Effector memory CD4-positive, alpha-beta T cell (primary cell): Measurements from ENCODE around the gene KCNQ2.

Source experiments
- DNase-seq, 3 donors: peaks; one replicate each; pipeline ENCODE4 v3.0.0-alpha.2; 2020
- H3K27ac ChIP-seq: 2 replicates; pipeline ENCODE4 v1.7.0; 2013; ENCODE audit warnings: mild to moderate bottlenecking, low read length, moderate library complexity; ENCODE audit not compliant: insufficient read depth, poor library complexity, severe bottlenecking
- H3K27me3 ChIP-seq: replicated peaks from 2 replicates; pipeline ENCODE4 v1.7.0; 2013; ENCODE audit warnings: mild to moderate bottlenecking, low read length; ENCODE audit not compliant: insufficient read depth, control insufficient read depth, poor library complexity, severe bottlenecking
- H3K36me3 ChIP-seq: 2 replicates; pipeline ENCODE4 v1.7.0; 2013; ENCODE audit warnings: mild to moderate bottlenecking, low read length, moderate library complexity; ENCODE audit not compliant: control insufficient read depth, insufficient read depth
- H3K4me1 ChIP-seq: 2 replicates; pipeline ENCODE4 v1.7.0; 2013; ENCODE audit warnings: low read length, mild to moderate bottlenecking; ENCODE audit not compliant: control insufficient read depth, insufficient read depth, poor library complexity, severe bottlenecking
- H3K4me3 ChIP-seq: 2 replicates; pipeline ENCODE4 v1.7.0; 2013; ENCODE audit warnings: low read length, low read depth, mild to moderate bottlenecking; ENCODE audit not compliant: insufficient read depth, poor library complexity, severe bottlenecking
- H3K9me3 ChIP-seq: 2 replicates; pipeline ENCODE4 v1.7.0; 2013; ENCODE audit warnings: mild to moderate bottlenecking, low read length, moderate library complexity; ENCODE audit not compliant: control insufficient read depth

The KCNQ2 gene

DNA sequence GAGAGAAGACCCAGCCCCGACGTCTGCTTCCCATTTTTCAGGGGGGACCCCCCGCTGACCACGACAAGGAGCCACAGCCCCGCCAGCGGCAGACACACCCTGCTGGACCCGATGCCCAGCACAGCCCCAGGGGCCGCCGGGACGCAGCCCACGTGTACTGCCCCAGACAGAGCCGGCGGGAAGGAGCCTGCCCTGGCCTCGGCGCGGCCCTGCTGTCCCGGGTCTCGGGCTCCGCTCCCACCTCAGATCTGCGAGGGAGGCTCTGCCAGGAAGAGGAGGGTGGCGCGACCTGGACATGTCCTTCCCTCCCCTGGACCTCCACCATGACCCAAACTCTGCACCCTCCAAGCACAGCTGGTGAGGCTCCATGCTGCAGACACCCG is 54.7 kb downstream of the KCNQ2 start:
- H3K4me1 ChIP-seq = no peaks in the 10 kb centered on the region

DNA sequence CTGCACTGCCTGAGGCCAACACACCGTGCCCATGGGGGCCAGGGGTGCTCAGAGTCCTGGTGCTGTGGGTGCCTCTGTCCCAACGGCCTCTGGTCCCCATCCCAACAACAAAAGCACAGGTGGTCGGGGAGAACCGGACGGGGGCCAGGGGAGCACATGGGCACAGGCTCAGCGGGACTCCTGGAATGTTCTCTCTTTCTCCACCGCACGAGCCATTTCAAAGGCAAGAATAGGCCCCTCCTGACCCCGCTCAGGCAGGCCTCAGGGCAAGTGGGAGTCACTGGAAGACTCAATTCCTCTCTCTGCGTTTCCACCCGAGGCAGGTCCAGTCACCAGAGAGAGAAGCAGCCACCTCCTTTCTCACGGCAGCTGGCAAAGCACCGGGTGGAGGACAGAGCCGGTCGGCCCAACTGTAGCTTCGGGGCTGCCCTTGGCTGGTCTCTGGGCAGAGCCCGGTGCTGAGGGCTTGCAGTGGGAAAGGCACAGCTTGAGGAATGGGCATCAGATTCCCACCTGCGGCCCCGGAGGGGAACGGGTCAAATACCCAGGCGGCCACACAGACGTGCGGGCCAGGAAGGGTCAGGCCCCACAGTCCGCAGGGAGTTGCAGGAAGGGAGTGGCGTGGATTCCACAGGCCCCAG is 55.2 kb downstream of the KCNQ2 start:
- peaks cover 3% of the 10 kb centered on the region for H3K27me3 ChIP-seq

More for the DNA sequence above, 54.7 kb downstream of the KCNQ2 start:
- H3K36me3 ChIP-seq = no peaks in the 10 kb centered on the region
- no peak overlapping the region for H3K4me3 ChIP-seq
- no peak overlapping the region for H3K27ac ChIP-seq
- DNase-seq = no peak
- H3K9me3 ChIP-seq = no peaks in the 10 kb centered on the region
- peaks cover 3% of the 10 kb centered on the region for H3K27me3 ChIP-seq

DNA sequence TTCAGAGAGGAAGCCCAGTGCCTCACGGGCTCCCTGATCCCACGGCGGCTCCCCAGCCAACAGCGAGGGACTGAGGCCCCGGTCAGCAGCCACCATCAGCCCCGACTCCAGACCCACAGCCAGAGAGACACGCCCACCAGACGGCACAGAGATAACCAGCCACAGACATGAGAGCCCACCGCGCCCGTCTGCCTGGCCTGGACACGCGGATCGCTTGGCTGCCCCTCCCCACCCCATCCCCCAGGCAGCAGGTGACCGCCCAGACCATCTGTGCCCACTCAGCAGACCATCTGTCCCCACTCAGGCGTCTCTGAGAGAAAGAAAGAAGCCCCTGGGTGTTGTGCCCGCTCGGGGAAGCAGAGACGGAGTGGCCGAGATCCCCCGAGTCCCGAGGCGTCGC is 55.8 kb downstream of the KCNQ2 start:
- no peak for DNase-seq
- H3K4me3 ChIP-seq = no peak overlapping the region
- no peak overlapping the region for H3K27ac ChIP-seq
- H3K9me3 ChIP-seq = no peaks in the 10 kb centered on the region
- peaks cover 3% of the 10 kb centered on the region for H3K27me3 ChIP-seq
- no peaks in the 10 kb centered on the region for H3K4me1 ChIP-seq
- no peaks in the 10 kb centered on the region for H3K36me3 ChIP-seq

More for the DNA sequence above, 55.2 kb downstream of the KCNQ2 start:
- no peaks in the 10 kb centered on the region for H3K9me3 ChIP-seq
- H3K4me3 ChIP-seq = no peak overlapping the region
- no peaks in the 10 kb centered on the region for H3K36me3 ChIP-seq
- no peaks in the 10 kb centered on the region for H3K4me1 ChIP-seq
- no peak for DNase-seq
- no peak overlapping the region for H3K27ac ChIP-seq

DNA sequence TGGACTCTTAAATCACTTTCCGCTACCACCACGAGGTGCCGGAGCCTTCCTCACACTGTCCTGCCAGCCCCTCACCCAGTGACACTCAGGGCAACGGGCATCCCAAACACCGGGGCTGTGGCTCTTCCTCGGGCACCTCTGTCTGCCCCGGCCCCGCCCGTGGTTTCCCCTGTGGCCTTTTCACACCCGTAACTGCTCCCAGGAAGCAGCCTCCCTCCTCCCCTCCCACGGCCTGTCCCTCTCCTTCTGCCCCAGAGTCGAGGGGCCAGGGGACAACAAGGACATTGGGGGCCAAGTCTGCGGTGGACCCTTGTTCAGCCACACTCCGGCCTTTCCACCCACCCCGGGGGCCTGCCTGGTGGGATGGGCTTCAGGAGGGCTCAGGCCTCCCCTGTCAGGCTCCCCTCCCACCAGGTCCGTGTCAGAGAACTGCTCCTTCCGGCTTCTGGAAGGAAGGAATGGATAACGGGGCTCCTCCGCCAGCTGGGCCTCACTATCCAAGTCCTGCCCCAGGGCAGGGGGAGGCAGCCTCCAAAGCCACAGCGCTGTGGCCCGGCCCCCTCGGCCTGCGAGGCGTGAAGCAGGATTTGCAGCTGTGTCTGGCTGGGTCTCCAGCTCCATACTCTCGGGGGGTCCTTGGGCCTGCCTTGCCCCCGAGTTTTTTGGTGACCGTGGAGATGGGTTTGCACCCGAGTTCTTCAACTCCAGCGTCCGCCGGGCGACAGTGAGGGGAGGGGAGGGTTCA is 56.6 kb downstream of the KCNQ2 start:
- no peak overlapping the region for H3K27ac ChIP-seq
- DNase-seq = no peak
- peaks cover 3% of the 10 kb centered on the region for H3K27me3 ChIP-seq
- no peaks in the 10 kb centered on the region for H3K9me3 ChIP-seq
- H3K4me1 ChIP-seq = no peaks in the 10 kb centered on the region
- H3K4me3 ChIP-seq = no peak overlapping the region
- no peaks in the 10 kb centered on the region for H3K36me3 ChIP-seq

DNA sequence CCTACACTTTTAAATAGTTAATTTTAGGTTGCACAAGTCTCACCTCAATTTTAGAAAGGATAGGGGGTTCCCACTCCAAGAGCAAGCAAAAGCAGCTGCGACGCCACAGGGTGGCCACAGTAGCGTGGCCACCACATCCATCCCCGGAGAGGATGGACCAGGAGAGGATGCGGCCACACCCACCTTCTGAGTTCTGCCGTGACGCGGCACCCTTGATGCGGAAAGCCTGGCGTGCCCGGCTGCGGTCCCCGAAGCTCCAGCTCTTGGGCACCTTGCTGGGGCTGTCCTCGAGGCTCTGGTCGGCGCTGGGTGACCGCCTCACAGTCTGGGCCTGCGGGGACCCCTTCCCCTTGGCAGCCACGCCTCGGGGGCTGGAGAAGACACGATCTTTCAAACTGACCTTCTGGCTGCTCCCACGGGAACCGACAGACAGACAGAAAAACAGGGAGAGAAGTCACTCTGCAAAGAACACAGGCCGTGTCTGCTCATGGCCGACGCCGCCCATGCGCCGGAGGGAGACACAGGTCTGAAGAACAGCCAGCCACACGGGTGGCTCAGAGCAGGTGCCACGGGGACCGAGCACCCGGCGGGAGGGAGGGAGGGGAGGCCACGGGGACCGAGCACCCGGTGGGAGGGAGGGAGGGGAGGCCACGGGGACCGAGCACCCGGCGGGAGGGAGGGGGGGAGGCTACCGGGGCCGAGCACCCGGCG is 57.6 kb downstream of the KCNQ2 start:
- H3K4me1 ChIP-seq = no peaks in the 10 kb centered on the region
- H3K27me3 ChIP-seq = peaks cover 3% of the 10 kb centered on the region
- H3K4me3 ChIP-seq = no peak overlapping the region
- H3K9me3 ChIP-seq = no peaks in the 10 kb centered on the region
- no peaks in the 10 kb centered on the region for H3K36me3 ChIP-seq
- no peak for DNase-seq
- no peak overlapping the region for H3K27ac ChIP-seq

DNA sequence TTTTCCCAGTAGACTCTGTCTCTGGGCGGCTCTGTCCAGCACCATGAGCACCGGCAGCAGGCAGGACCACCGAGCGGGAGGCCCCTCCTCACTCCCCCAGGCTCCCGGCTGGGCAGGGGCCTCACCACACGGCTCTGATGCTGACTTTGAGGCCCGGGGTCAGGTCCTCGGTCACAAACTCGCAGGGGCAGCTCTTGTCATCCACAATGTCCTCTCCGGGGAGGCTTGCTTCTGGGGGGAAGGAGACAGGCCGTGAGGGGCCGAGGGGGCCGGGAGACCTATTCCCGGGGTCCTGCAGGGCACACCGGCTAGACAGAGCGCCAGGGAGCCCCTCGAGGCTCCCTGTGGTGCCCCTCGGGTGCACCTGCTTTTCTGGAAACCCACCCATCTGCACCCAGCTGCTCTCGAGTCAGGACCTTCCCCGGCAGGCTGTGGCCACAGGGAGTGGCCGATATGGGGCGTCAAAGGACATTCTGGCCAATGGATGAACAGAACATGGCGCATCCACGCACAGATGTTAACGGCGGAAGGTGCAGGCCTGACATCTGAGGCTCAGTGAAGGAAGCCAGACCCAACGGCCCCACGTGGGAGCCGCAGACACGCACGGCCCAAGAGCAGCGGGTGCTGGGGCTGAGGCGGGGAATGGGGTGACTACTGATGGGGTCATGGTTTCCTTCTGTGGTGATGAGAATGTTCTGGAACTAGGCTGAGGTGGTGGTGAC is 58.3 kb downstream of the KCNQ2 start:
- H3K9me3 ChIP-seq = no peaks in the 10 kb centered on the region
- H3K4me1 ChIP-seq = no peaks in the 10 kb centered on the region
- H3K27me3 ChIP-seq = peaks cover 3% of the 10 kb centered on the region
- no peak overlapping the region for H3K4me3 ChIP-seq
- H3K27ac ChIP-seq = no peak overlapping the region
- H3K36me3 ChIP-seq = no peaks in the 10 kb centered on the region
- DNase-seq = no peak

DNA sequence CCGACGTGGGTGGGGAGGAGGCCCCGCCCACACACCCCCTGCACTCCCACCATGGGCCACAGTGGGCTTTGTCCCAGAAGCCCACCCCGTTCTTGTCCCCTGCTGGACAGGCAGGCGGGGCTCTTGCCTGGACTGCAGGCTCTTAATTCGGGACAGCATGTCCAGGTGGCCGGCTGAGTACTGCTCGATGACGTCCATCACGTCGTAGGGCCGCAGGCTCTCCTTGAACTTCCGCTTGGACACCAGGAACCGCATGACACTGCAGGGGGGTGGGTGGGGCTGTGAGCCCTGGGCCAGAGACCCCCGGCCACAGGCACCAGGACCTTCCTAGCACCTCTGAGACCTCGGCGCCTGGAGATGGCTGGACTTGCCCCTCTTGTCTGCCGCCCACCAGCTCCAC is 59.1 kb downstream of the KCNQ2 start:
- H3K27ac ChIP-seq = no peak overlapping the region
- no peak for DNase-seq
- H3K27me3 ChIP-seq = peaks cover 3% of the 10 kb centered on the region
- H3K4me3 ChIP-seq = no peak overlapping the region
- H3K9me3 ChIP-seq = no peaks in the 10 kb centered on the region
- no peaks in the 10 kb centered on the region for H3K36me3 ChIP-seq
- no peaks in the 10 kb centered on the region for H3K4me1 ChIP-seq

DNA sequence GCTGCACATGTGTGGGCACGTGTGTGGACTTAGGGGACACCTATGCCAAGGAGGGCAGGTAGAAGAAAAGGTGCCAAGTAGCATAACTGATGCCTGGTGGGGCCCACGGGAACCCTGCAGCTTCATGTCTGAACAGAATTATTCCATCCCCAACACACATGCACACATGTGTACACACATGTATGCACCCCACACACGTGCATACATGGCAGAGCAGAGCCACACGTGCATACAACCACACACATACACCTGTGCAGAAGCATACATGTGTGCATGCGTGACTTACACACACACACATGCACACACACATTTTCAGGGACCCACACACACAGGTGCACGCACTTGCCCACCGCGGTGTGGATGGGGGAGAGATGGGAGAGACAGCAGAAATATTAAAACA is 59.6 kb downstream of the KCNQ2 start:
- Histone ChIP-seq H3K27me3 (peaks cover 3% of the 10 kb centered on the region), H3K4me1 (no peaks in the 10 kb centered on the region)

DNA sequence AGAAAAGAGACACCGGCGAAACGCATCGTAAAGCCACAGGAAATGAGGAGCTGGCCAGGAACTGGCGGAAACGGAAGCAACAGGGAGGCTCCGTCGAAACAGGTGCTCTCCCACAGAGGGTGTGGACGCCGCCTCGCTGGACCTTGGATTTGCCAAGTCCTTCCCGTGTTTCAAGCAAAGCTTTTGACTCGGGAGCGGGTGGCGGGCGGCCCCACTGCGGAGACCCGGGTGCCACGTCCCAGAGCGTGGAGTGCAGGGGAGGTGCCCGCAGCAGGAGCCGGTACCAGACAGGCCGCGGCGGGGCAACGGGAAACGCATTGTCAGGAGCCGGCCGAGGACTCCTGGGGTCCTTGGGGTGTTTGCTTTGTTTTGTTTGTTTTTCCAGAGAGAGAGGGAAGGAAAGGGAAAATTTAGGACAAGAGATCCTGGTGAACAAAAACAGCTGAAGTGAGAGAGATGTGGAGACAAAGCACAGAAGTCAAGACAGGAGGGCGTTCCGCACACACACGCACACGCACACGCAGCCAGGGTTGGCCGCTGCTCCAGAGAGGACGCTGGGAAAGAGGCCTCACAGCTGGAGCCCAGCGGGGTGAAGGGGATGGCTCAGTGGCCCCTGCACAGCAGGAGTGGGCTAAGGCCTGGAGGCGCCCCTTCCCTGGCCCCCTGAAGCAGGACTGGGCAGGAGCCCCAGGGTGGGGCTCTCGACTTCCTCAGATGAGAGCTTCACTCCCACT is 60.4 kb downstream of the KCNQ2 start:
- no peaks in the 10 kb centered on the region for H3K4me1 ChIP-seq
- H3K9me3 ChIP-seq = no peaks in the 10 kb centered on the region
- H3K36me3 ChIP-seq = no peaks in the 10 kb centered on the region
- no peak overlapping the region for H3K27ac ChIP-seq
- no peak for DNase-seq
- no peak overlapping the region for H3K4me3 ChIP-seq
- H3K27me3 ChIP-seq = peaks cover 3% of the 10 kb centered on the region

More for the DNA sequence above, 59.6 kb downstream of the KCNQ2 start:
- no peak for DNase-seq
- no peaks in the 10 kb centered on the region for H3K36me3 ChIP-seq
- no peak overlapping the region for H3K4me3 ChIP-seq
- no peaks in the 10 kb centered on the region for H3K9me3 ChIP-seq
- no peak overlapping the region for H3K27ac ChIP-seq
